GM06990 (cell line): ENCODE measurements around the gene BSN.

Experiments
- DNase-seq: peaks from one replicate; pipeline ENCODE4 v3.0.0-alpha.2; 2011; ENCODE audit not compliant: insufficient read length; ENCODE audit errors: extremely low read depth
- H3K27me3 ChIP-seq: replicated peaks from 2 replicates; pipeline ENCODE4 v1.6.0; 2011; ENCODE audit warnings: low read length; ENCODE audit not compliant: control insufficient read depth, insufficient read depth
- H3K36me3 ChIP-seq: 2 replicates; pipeline ENCODE4 v1.5.1; 2011; ENCODE audit warnings: low read length; ENCODE audit not compliant: control insufficient read depth, insufficient read depth
- H3K4me3 ChIP-seq: replicated peaks from 2 replicates; pipeline ENCODE4 v1.5.1; 2011; ENCODE audit warnings: low read depth, mild to moderate bottlenecking, control low read depth, low read length
- TF ChIP-seq, protein P1 (sequence below): IDR thresholded peaks from 2 replicates; pipeline ENCODE4 v1.5.1; 2011; ENCODE audit warnings: low read length, control low read depth, mild to moderate bottlenecking, inconsistent platforms; ENCODE audit not compliant: insufficient read depth, poor library complexity, severe bottlenecking

BSN gene

DNA sequence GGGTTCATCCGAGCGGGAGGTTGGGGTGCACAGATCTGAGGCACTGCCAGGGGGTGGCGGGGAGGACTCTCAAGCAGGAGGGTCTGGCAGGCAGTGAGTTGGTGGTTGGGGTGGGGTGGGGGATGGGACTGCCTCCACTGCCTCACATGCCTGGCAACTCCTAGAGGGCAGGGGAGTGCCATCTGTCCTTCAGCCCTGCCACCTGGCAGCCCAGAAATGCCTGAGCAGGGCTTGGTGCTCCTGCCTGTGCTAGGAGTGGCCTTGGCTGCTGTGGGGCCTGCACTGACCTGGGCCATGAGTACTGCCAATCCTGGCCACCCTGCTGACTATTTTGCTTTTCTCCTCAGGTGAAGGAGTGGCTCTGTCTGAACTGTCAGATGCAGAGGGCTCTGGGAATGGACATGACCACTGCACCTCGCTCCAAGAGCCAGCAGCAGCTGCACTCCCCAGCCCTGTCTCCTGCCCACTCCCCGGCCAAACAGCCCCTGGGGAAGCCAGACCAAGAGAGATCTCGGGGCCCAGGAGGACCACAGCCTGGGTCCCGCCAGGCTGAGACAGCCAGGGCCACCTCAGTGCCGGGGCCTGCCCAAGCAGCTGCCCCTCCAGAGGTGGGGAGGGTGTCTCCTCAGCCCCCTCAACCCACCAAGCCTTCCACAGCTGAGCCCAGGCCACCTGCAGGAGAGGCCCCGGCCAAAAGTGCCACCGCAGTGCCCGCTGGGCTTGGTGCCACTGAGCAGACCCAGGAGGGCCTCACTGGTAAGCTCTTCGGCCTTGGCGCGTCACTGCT lies 87.8 kb downstream of the BSN start:
- no peaks in the 10 kb centered on the region; the same call in none of the 2 replicates for H3K27me3 ChIP-seq
- H3K36me3 ChIP-seq, result no peaks in the 10 kb centered on the region
- H3K4me3 ChIP-seq, result no peak overlapping the region
- TF ChIP-seq, protein P1, sequence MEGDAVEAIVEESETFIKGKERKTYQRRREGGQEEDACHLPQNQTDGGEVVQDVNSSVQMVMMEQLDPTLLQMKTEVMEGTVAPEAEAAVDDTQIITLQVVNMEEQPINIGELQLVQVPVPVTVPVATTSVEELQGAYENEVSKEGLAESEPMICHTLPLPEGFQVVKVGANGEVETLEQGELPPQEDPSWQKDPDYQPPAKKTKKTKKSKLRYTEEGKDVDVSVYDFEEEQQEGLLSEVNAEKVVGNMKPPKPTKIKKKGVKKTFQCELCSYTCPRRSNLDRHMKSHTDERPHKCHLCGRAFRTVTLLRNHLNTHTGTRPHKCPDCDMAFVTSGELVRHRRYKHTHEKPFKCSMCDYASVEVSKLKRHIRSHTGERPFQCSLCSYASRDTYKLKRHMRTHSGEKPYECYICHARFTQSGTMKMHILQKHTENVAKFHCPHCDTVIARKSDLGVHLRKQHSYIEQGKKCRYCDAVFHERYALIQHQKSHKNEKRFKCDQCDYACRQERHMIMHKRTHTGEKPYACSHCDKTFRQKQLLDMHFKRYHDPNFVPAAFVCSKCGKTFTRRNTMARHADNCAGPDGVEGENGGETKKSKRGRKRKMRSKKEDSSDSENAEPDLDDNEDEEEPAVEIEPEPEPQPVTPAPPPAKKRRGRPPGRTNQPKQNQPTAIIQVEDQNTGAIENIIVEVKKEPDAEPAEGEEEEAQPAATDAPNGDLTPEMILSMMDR, result no peak
- DNase-seq, result no peak

DNA sequence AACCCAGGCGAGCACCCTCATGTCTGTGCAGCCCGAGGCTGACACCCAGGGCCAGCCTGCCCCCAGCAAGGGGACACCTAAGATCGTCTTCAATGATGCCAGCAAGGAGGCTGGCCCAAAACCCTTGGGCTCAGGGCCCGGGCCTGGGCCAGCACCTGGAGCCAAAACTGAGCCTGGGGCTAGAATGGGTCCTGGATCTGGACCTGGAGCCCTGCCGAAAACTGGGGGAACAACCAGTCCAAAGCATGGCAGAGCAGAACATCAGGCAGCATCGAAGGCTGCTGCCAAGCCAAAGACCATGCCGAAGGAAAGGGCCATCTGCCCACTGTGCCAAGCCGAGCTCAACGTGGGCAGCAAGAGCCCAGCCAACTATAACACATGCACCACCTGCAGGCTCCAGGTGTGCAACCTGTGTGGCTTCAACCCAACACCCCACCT lies 88.5 kb downstream of the BSN start:
- no peak overlapping the region for H3K4me3 ChIP-seq
- H3K27me3 ChIP-seq, result no peaks in the 10 kb centered on the region; the same call in none of the 2 replicates
- DNase-seq, result no peak
- no peaks in the 10 kb centered on the region for H3K36me3 ChIP-seq
- TF ChIP-seq, protein P1, result no peak

DNA sequence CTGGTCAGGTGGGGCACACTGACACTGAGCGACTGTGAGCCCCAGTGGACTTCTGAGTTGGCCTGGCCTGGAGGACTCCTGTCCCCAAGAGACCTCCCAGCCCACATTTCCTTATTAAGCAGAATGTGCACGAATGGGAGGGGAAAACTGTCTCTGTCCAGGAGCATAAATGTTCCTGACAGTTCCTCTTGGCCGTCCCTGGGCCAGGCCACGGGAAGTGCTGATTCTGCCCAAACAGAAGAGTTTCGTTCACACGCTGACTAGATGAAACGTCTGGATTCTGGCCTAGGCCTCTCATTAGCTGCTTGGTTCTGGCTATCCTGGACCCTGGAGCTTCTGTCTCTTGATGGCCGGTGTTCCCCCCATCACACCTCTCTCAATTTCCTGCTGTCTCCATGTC lies 90.4 kb downstream of the BSN start:
- no peak for DNase-seq
- no peaks in the 10 kb centered on the region; the same call in none of the 2 replicates for H3K27me3 ChIP-seq
- H3K36me3 ChIP-seq, result no peaks in the 10 kb centered on the region
- TF ChIP-seq, protein P1, result no peak
- no peak overlapping the region for H3K4me3 ChIP-seq

DNA sequence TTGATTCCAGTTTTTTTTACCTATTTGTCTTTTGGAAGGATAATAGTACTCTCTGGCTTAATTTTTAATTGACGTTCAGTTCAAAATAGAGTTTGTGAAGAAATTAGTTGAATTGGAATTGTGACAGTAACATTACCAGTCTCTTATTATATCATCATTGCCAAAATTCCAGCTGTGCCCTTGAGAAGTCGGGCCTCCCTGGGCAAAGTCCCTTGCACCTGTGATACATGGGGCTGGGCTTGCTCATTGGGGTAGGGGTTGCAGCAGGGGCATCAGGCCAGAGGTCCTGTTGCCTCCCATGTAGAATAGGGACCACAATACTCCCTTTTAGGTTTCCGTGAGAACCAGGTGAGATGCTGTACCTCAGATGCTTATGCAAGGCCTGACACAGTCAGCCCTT lies 92.0 kb downstream of the BSN start:
- TF ChIP-seq, protein P1, result no peak
- no peak for DNase-seq

DNA sequence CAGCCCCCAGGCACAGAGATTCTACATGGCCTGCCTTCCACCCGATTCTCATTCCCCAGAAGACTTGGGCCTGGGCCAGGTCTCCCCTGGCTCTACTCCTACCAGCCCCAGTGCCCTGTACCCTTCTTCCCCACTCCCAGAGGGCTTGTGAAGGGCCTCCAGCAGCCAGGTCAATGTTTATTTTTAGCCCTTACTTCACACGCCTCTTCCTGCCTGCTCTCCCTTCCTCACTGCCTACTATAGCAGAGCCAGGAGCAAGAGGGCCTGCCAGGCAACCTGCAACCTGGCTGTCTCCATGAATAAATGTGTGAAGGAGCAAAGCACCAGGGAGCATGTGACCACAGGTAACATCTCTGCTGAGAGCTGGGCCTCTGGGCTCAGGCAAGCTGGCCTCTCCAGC lies 93.5 kb downstream of the BSN start:
- TF ChIP-seq, protein P1, result no peak
- Histone ChIP-seq H3K36me3 (no peaks in the 10 kb centered on the region), H3K4me3 (no peak overlapping the region), H3K27me3 (no peaks in the 10 kb centered on the region; the same call in 1 of the 2 replicates)
- no peak for DNase-seq

More for the DNA sequence above, 92.0 kb downstream of the BSN start:
- Histone ChIP-seq H3K27me3 (no peaks in the 10 kb centered on the region; the same call in 1 of the 2 replicates), H3K36me3 (no peaks in the 10 kb centered on the region), H3K4me3 (no peak overlapping the region)
